H9 (cell line): Measurements from ENCODE around the gene FAHD2A. TPM values are rescaled to one million over a fixed set of nuclear protein-coding genes. Genes with fewer than 3 reads are reported as not detected.

Source experiments
- DNase-seq: peaks from one replicate; pipeline ENCODE4 v3.0.0-alpha.2; 2017
- H2AFZ ChIP-seq: one replicate; pipeline ENCODE4 v1.6.1; 2013; ENCODE audit warnings: mild to moderate bottlenecking, low read length, control low read depth, moderate library complexity
- H2AK5ac ChIP-seq: 2 replicates; pipeline ENCODE4 v1.6.1; 2013; ENCODE audit warnings: low read length, control low read depth, mixed read lengths; ENCODE audit not compliant: insufficient read length
- H2BK120ac ChIP-seq: one replicate; pipeline ENCODE4 v1.6.1; 2013; ENCODE audit warnings: low read depth, mild to moderate bottlenecking, low read length, control low read depth, inconsistent platforms; ENCODE audit not compliant: poor library complexity, severe bottlenecking
- H2BK12ac ChIP-seq: 2 replicates; pipeline ENCODE4 v1.6.1; 2013; ENCODE audit warnings: low read length, control low read depth, mixed read lengths, low read depth; ENCODE audit not compliant: insufficient read length
- H2BK15ac ChIP-seq: 2 replicates; pipeline ENCODE4 v1.6.1; 2013; ENCODE audit warnings: low read depth, low read length, control low read depth
- H2BK20ac ChIP-seq: one replicate; pipeline ENCODE4 v1.6.1; 2013; ENCODE audit warnings: low read depth, mild to moderate bottlenecking, low read length, control low read depth, inconsistent platforms; ENCODE audit not compliant: poor library complexity, severe bottlenecking
- H2BK5ac ChIP-seq: 2 replicates; pipeline ENCODE4 v1.6.1; 2013; ENCODE audit warnings: low read length, control low read depth, mixed read lengths; ENCODE audit not compliant: insufficient read length
- H3K14ac ChIP-seq: 2 replicates; pipeline ENCODE4 v1.6.1; 2013; ENCODE audit warnings: low read length, control low read depth; ENCODE audit not compliant: insufficient read depth
- H3K18ac ChIP-seq: 2 replicates; pipeline ENCODE4 v1.6.1; 2013; ENCODE audit warnings: low read depth, mild to moderate bottlenecking, mixed read lengths, low read length, control low read depth; ENCODE audit not compliant: insufficient read length
- H3K23ac ChIP-seq: 2 replicates; pipeline ENCODE4 v1.6.1; 2013; ENCODE audit warnings: low read length, control low read depth, mixed read lengths, low read depth; ENCODE audit not compliant: insufficient read length
- H3K23me2 ChIP-seq: 2 replicates; pipeline ENCODE4 v1.6.1; 2013; ENCODE audit warnings: low read depth, mild to moderate bottlenecking, mixed read lengths, low read length, control low read depth; ENCODE audit not compliant: insufficient read length, poor library complexity, severe bottlenecking
- H3K27ac ChIP-seq: 2 replicates; pipeline ENCODE4 v1.5.1; 2013; ENCODE audit warnings: low read length, control low read depth, mixed read lengths, low read depth; ENCODE audit not compliant: insufficient read length
- H3K27me3 ChIP-seq: 2 replicates; pipeline ENCODE4 v1.6.1; 2013; ENCODE audit warnings: low read length, control low read depth, inconsistent platforms; ENCODE audit not compliant: insufficient read depth
- H3K4ac ChIP-seq: 2 replicates; pipeline ENCODE4 v1.6.1; 2013; ENCODE audit warnings: low read depth, mild to moderate bottlenecking, control low read depth, inconsistent platforms, low read length, moderate library complexity
- H3K4me1 ChIP-seq: 2 replicates; pipeline ENCODE4 v1.6.1; 2013; ENCODE audit warnings: low read length, control low read depth, inconsistent platforms; ENCODE audit not compliant: insufficient read depth
- H3K4me2 ChIP-seq: 2 replicates; pipeline ENCODE4 v1.6.1; 2013; ENCODE audit warnings: low read length, control low read depth, mixed read lengths; ENCODE audit not compliant: insufficient read length, insufficient read depth
- H3K56ac ChIP-seq: 2 replicates; pipeline ENCODE4 v1.6.1; 2013; ENCODE audit warnings: low read depth, mild to moderate bottlenecking, mixed read lengths, low read length, control low read depth; ENCODE audit not compliant: insufficient read length
- H3K79me1 ChIP-seq: 2 replicates; pipeline ENCODE4 v1.6.1; 2013; ENCODE audit warnings: low read depth, mild to moderate bottlenecking, moderate library complexity, low read length, control low read depth, inconsistent platforms; ENCODE audit not compliant: insufficient read depth, poor library complexity, severe bottlenecking
- H3K79me2 ChIP-seq: 2 replicates; pipeline ENCODE4 v1.6.1; 2013; ENCODE audit warnings: low read length, control low read depth, inconsistent platforms; ENCODE audit not compliant: insufficient read depth
- H3K9ac ChIP-seq: 2 replicates; pipeline ENCODE4 v1.6.1; 2013; ENCODE audit warnings: low read length, control low read depth, mixed read lengths; ENCODE audit not compliant: insufficient read length; ENCODE audit errors: extremely low read depth
- H3K9me3 ChIP-seq: one replicate; pipeline ENCODE4 v1.6.1; 2013; ENCODE audit warnings: low read depth, low read length, inconsistent platforms; ENCODE audit not compliant: control insufficient read depth
- H3T11ph ChIP-seq: one replicate; pipeline ENCODE4 v1.6.1; 2013; ENCODE audit warnings: mild to moderate bottlenecking, low read length, control low read depth, inconsistent platforms
- H4K20me1 ChIP-seq: one replicate; pipeline ENCODE4 v1.6.1; 2013; ENCODE audit not compliant: control insufficient read depth, insufficient read length, insufficient read depth
- H4K5ac ChIP-seq: 2 replicates; pipeline ENCODE4 v1.6.1; 2013; ENCODE audit warnings: low read depth, mild to moderate bottlenecking, mixed read lengths, low read length, control low read depth; ENCODE audit not compliant: insufficient read length
- H4K8ac ChIP-seq: replicated peaks from 2 replicates; pipeline ENCODE4 v1.6.1; 2013; ENCODE audit warnings: low read length, control low read depth, mixed read lengths, low read depth; ENCODE audit not compliant: insufficient read length
- H4K91ac ChIP-seq: 2 replicates; pipeline ENCODE4 v1.6.1; 2013; ENCODE audit warnings: low read depth, mild to moderate bottlenecking, moderate library complexity, mixed read lengths, low read length, control low read depth; ENCODE audit not compliant: insufficient read length
- H3K27ac Mint-ChIP-seq, 3 experiments: 2 replicates in 2 of 3; 3 replicates in 1 of 3; pipeline ENCODE4 v1.8.0; 2020 to 2021; ENCODE audit warnings: mixed read lengths in 3 of 3, mild to moderate bottlenecking in 1 of 3, moderate library complexity in 1 of 3
- H3K27me3 Mint-ChIP-seq: 2 replicates; pipeline ENCODE4 v1.8.0; 2021; ENCODE audit warnings: low read depth, mild to moderate bottlenecking, moderate library complexity, mixed read lengths
- H3K36me3 Mint-ChIP-seq, 3 experiments: 2 replicates in 2 of 3; 3 replicates in 1 of 3; pipeline ENCODE4 v1.8.0; 2020 to 2021; ENCODE audit warnings: low read depth in 3 of 3, mixed read lengths in 3 of 3; ENCODE audit not compliant: insufficient read depth in 1 of 3
- H3K4me1 Mint-ChIP-seq, 2 experiments: 2 replicates each; pipeline ENCODE4 v1.8.0; 2020; ENCODE audit warnings: mixed read lengths in 2 of 2
- H3K4me3 Mint-ChIP-seq, 2 experiments: 2 replicates in 1 of 2; 3 replicates in 1 of 2; pipeline ENCODE4 v1.8.0; 2020 to 2021; ENCODE audit warnings: mild to moderate bottlenecking in 2 of 2, mixed read lengths in 2 of 2, moderate library complexity in 1 of 2
- H3K9me3 Mint-ChIP-seq, 2 experiments: 2 replicates in 1 of 2; 3 replicates in 1 of 2; pipeline ENCODE4 v1.8.0; 2020; ENCODE audit warnings: mild to moderate bottlenecking in 2 of 2, mixed read lengths in 2 of 2, moderate library complexity in 1 of 2
- WGBS: extraction: QIAGEN DNeasy Blood & Tissue Kit; methylation state at CpG from one replicate; pipeline ENCODE4 v1.1.7; 2013; ENCODE audit warnings: missing lambda C conversion rate, low lambda C conversion rate, mixed read lengths; ENCODE audit not compliant: insufficient read length; ENCODE audit errors: extremely low coverage; 5-methylcytosine and 5-hydroxymethylcytosine counted together
- total RNA-seq: library from RNA; stranded (reverse); gene quantifications from 2 replicates; pipeline ENCODE4 v1.2.1, GENCODE V29; 2021
- TF ChIP-seq, protein P1 (sequence below): fragments of 200-600 bp; sonication (generic); conservative IDR thresholded peaks from 3 replicates; pipeline ENCODE4 v1.8.0; 2021; ENCODE audit warnings: antibody characterized with exemption, mild to moderate bottlenecking

The FAHD2A gene
- total RNA-seq, 1 experiment from 2014 or later = 39.8 TPM

- peaks cover 2 to 6% of the 10 kb centered on the region in 2 experiments; a peak in 2 of 4 replicates for H3K4me1 Mint-ChIP-seq
- no CpG with 5 or more reads among the region's 6 CpGs for WGBS
These were observed 16.5 kb upstream of the FAHD2A start for GRCh38 chr2:95386031-95386430.

More at GRCh38 chr2:95386031-95386430, 16.5 kb upstream of the FAHD2A start:
- H3T11ph ChIP-seq = no peak overlapping the region
- no peak overlapping the region for H2AFZ ChIP-seq
- no peak overlapping the region for H3K14ac ChIP-seq
- no peak overlapping the region for H3K18ac ChIP-seq
- no peak overlapping the region for H2BK12ac ChIP-seq
- no peaks in the 10 kb centered on the region for H3K79me2 ChIP-seq
- H4K91ac ChIP-seq = no peak overlapping the region
- no peak overlapping the region for H3K4ac ChIP-seq
- H3K9me3 ChIP-seq = no peaks in the 10 kb centered on the region
- Mint-ChIP-seq H3K36me3 (no peaks in the 10 kb centered on the region), H3K27ac (no peak overlapping the region; a peak in 1 of 7 replicates), H3K4me3 (no peak overlapping the region), H3K9me3 (no peaks in the 10 kb centered on the region), H3K27me3 (peaks cover 31% of the 10 kb centered on the region)
- no peak overlapping the region for H2BK5ac ChIP-seq
- no peaks in the 10 kb centered on the region for H3K27me3 ChIP-seq
- H2AK5ac ChIP-seq = no peak overlapping the region
- no peaks in the 10 kb centered on the region for H4K20me1 ChIP-seq
- no peak overlapping the region for H4K8ac ChIP-seq
- H3K4me1 ChIP-seq = no peaks in the 10 kb centered on the region
- no peaks in the 10 kb centered on the region for H3K79me1 ChIP-seq
- DNase-seq = no peak
- no peak overlapping the region for H4K5ac ChIP-seq
- TF ChIP-seq, protein P1, sequence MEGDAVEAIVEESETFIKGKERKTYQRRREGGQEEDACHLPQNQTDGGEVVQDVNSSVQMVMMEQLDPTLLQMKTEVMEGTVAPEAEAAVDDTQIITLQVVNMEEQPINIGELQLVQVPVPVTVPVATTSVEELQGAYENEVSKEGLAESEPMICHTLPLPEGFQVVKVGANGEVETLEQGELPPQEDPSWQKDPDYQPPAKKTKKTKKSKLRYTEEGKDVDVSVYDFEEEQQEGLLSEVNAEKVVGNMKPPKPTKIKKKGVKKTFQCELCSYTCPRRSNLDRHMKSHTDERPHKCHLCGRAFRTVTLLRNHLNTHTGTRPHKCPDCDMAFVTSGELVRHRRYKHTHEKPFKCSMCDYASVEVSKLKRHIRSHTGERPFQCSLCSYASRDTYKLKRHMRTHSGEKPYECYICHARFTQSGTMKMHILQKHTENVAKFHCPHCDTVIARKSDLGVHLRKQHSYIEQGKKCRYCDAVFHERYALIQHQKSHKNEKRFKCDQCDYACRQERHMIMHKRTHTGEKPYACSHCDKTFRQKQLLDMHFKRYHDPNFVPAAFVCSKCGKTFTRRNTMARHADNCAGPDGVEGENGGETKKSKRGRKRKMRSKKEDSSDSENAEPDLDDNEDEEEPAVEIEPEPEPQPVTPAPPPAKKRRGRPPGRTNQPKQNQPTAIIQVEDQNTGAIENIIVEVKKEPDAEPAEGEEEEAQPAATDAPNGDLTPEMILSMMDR = no peak
- H2BK120ac ChIP-seq = no peak overlapping the region
- H2BK20ac ChIP-seq = no peak overlapping the region
- no peak overlapping the region for H3K4me2 ChIP-seq
- H3K56ac ChIP-seq = no peak overlapping the region
- H3K23ac ChIP-seq = no peak overlapping the region
- no peaks in the 10 kb centered on the region for H3K23me2 ChIP-seq
- H3K9ac ChIP-seq = no peak overlapping the region
- H2BK15ac ChIP-seq = no peak overlapping the region
- H3K27ac ChIP-seq = no peak overlapping the region
